ENCODE results near the gene ZFAND3.

The ZFAND3 gene

GRCh38 chr6:37800703-37801604, 18.6 kb upstream of the ZFAND3 start:
- Histone ChIP-seq H3K9me3 (ENCODE audit: control insufficient read depth, low read length) (no peaks in the 10 kb centered on the region), H3K4me1 (ENCODE audit: control insufficient read depth, insufficient read depth, low read length) (peaks cover 24% of the 10 kb centered on the region), H3K27me3 (replicated peaks; ENCODE audit: control insufficient read depth, insufficient read depth, low read length) (no peaks in the 10 kb centered on the region), H3K4me3 (ENCODE audit: low read length) (no peak overlapping the region), H3K36me3 (ENCODE audit: control insufficient read depth, insufficient read depth, low read length, severe bottlenecking) (no peaks in the 10 kb centered on the region), H3K9ac (ENCODE audit: low read length) (no peak overlapping the region)
- DNase-seq (ENCODE audit: low read depth), result no peak

GRCh38 chr6:37801605-37801940, 18.0 kb upstream of the ZFAND3 start:
- Histone ChIP-seq H3K4me3 (ENCODE audit: low read length) (no peak overlapping the region), H3K36me3 (ENCODE audit: control insufficient read depth, insufficient read depth, low read length, severe bottlenecking) (no peaks in the 10 kb centered on the region), H3K9me3 (ENCODE audit: control insufficient read depth, low read length) (no peaks in the 10 kb centered on the region), H3K27me3 (replicated peaks; ENCODE audit: control insufficient read depth, insufficient read depth, low read length) (no peaks in the 10 kb centered on the region), H3K4me1 (ENCODE audit: control insufficient read depth, insufficient read depth, low read length) (peaks cover 24% of the 10 kb centered on the region), H3K9ac (ENCODE audit: low read length) (no peak overlapping the region)
- no peak for DNase-seq (ENCODE audit: low read depth)

GRCh38 chr6:37802810-37803209, 16.7 kb upstream of the ZFAND3 start:
- Histone ChIP-seq H3K4me1 (ENCODE audit: control insufficient read depth, insufficient read depth, low read length) (peaks cover 24% of the 10 kb centered on the region), H3K9me3 (ENCODE audit: control insufficient read depth, low read length) (no peaks in the 10 kb centered on the region), H3K4me3 (ENCODE audit: low read length) (no peak overlapping the region), H3K9ac (ENCODE audit: low read length) (peak overlapping the region; percentile 31), H3K36me3 (ENCODE audit: control insufficient read depth, insufficient read depth, low read length, severe bottlenecking) (no peaks in the 10 kb centered on the region), H3K27me3 (replicated peaks; ENCODE audit: control insufficient read depth, insufficient read depth, low read length) (no peaks in the 10 kb centered on the region)
- DNase-seq (ENCODE audit: low read depth), result no peak

- H3K9me3 ChIP-seq (ENCODE audit: control insufficient read depth, low read length), result no peaks in the 10 kb centered on the region
- H3K4me3 ChIP-seq (ENCODE audit: low read length), result peak overlapping the region; percentile 43
- no peaks in the 10 kb centered on the region for H3K27me3 ChIP-seq (replicated peaks; ENCODE audit: control insufficient read depth, insufficient read depth, low read length)
- peak; percentile 54 for DNase-seq (ENCODE audit: low read depth)
- H3K9ac ChIP-seq (ENCODE audit: low read length), result no peak overlapping the region
- H3K4me1 ChIP-seq (ENCODE audit: control insufficient read depth, insufficient read depth, low read length), result peaks cover 31% of the 10 kb centered on the region
- no peaks in the 10 kb centered on the region for H3K36me3 ChIP-seq (ENCODE audit: control insufficient read depth, insufficient read depth, low read length, severe bottlenecking)
Measured at GRCh38 chr6:37804586-37804985, 14.9 kb upstream of the ZFAND3 start.

GRCh38 chr6:37806213-37806612, 13.3 kb upstream of the ZFAND3 start:
- H3K4me3 ChIP-seq (ENCODE audit: low read length), result no peak overlapping the region
- no peaks in the 10 kb centered on the region for H3K27me3 ChIP-seq (replicated peaks; ENCODE audit: control insufficient read depth, insufficient read depth, low read length)
- DNase-seq (ENCODE audit: low read depth), result no peak
- no peak overlapping the region for H3K9ac ChIP-seq (ENCODE audit: low read length)
- H3K36me3 ChIP-seq (ENCODE audit: control insufficient read depth, insufficient read depth, low read length, severe bottlenecking), result no peaks in the 10 kb centered on the region
- H3K9me3 ChIP-seq (ENCODE audit: control insufficient read depth, low read length), result no peaks in the 10 kb centered on the region
- H3K4me1 ChIP-seq (ENCODE audit: control insufficient read depth, insufficient read depth, low read length), result peaks cover 31% of the 10 kb centered on the region

DNA sequence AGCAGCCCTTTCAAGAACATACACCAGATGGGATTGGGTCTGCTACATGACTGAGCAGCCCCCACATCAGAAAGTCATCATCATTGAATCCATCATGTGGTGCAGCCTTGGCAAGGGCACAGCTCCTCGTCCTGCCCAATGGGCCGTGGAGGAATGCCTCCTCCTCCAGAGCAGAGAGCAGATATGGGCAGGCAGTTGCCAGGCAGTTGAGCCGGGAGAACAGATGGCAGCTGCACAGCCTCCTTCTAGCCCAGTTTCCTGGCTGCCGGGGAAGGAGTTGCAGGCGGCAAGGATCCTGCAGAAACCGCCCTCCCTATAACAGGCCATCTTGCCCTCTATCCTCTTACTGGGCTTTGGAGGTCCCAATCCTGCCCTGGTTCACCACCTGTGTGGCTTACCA, 11.9 kb upstream of the ZFAND3 start:
- Histone ChIP-seq H3K4me3 (ENCODE audit: low read length) (no peak overlapping the region), H3K9me3 (ENCODE audit: control insufficient read depth, low read length) (no peaks in the 10 kb centered on the region), H3K9ac (ENCODE audit: low read length) (no peak overlapping the region), H3K27me3 (replicated peaks; ENCODE audit: control insufficient read depth, insufficient read depth, low read length) (no peaks in the 10 kb centered on the region), H3K36me3 (ENCODE audit: control insufficient read depth, insufficient read depth, low read length, severe bottlenecking) (no peaks in the 10 kb centered on the region), H3K4me1 (ENCODE audit: control insufficient read depth, insufficient read depth, low read length) (peaks cover 28% of the 10 kb centered on the region)
- DNase-seq (ENCODE audit: low read depth), result no peak

- no peak for DNase-seq (ENCODE audit: low read depth)
- H3K9ac ChIP-seq (ENCODE audit: low read length), result no peak overlapping the region
- no peak overlapping the region for H3K4me3 ChIP-seq (ENCODE audit: low read length)
- peaks cover 16% of the 10 kb centered on the region for H3K4me1 ChIP-seq (ENCODE audit: control insufficient read depth, insufficient read depth, low read length)
- H3K27me3 ChIP-seq (replicated peaks; ENCODE audit: control insufficient read depth, insufficient read depth, low read length), result no peaks in the 10 kb centered on the region
- H3K36me3 ChIP-seq (ENCODE audit: control insufficient read depth, insufficient read depth, low read length, severe bottlenecking), result no peaks in the 10 kb centered on the region
- H3K9me3 ChIP-seq (ENCODE audit: control insufficient read depth, low read length), result no peaks in the 10 kb centered on the region
Measured at GRCh38 chr6:37809197-37809543, 10.4 kb upstream of the ZFAND3 start.

DNA sequence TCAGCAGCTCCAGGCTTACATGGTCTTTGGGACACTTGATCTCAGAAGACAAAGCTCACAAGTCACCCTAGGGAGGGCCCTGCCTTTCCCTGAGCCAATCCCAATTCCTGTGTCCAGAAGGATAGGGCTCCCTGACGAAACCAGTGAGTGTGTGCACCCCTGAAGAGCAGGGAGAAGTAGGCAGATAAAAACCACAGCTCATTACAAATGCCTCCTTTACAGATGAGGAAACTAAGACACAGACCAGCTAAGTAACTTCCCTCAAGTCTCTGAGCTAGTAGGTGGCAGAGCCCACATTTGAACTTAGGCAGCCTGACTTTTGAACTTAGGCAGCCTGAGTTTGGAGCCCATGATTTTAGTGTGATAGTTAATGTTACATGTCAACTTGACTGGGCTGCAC, 6.7 kb upstream of the ZFAND3 start:
- no peaks in the 10 kb centered on the region for H3K27me3 ChIP-seq (replicated peaks; ENCODE audit: control insufficient read depth, insufficient read depth, low read length)
- H3K36me3 ChIP-seq (ENCODE audit: control insufficient read depth, insufficient read depth, low read length, severe bottlenecking), result no peaks in the 10 kb centered on the region
- no peaks in the 10 kb centered on the region for H3K9me3 ChIP-seq (ENCODE audit: control insufficient read depth, low read length)
- H3K9ac ChIP-seq (ENCODE audit: low read length), result no peak overlapping the region
- H3K4me3 ChIP-seq (ENCODE audit: low read length), result no peak overlapping the region
- no peak for DNase-seq (ENCODE audit: low read depth)
- peaks cover 8% of the 10 kb centered on the region for H3K4me1 ChIP-seq (ENCODE audit: control insufficient read depth, insufficient read depth, low read length)

- no peaks in the 10 kb centered on the region for H3K36me3 ChIP-seq (ENCODE audit: control insufficient read depth, insufficient read depth, low read length, severe bottlenecking)
- H3K9ac ChIP-seq (ENCODE audit: low read length), result no peak overlapping the region
- DNase-seq (ENCODE audit: low read depth), result no peak
- peaks cover 8% of the 10 kb centered on the region for H3K4me1 ChIP-seq (ENCODE audit: control insufficient read depth, insufficient read depth, low read length)
- H3K27me3 ChIP-seq (replicated peaks; ENCODE audit: control insufficient read depth, insufficient read depth, low read length), result no peaks in the 10 kb centered on the region
- no peaks in the 10 kb centered on the region for H3K9me3 ChIP-seq (ENCODE audit: control insufficient read depth, low read length)
- no peak overlapping the region for H3K4me3 ChIP-seq (ENCODE audit: low read length)
Measured at GRCh38 chr6:37814374-37814773, 5.2 kb upstream of the ZFAND3 start.

- peak; percentile 47 for DNase-seq (ENCODE audit: low read depth)
- Histone ChIP-seq H3K9me3 (ENCODE audit: control insufficient read depth, low read length) (no peaks in the 10 kb centered on the region), H3K9ac (ENCODE audit: low read length) (no peak overlapping the region), H3K4me3 (ENCODE audit: low read length) (no peak overlapping the region), H3K4me1 (ENCODE audit: control insufficient read depth, insufficient read depth, low read length) (peaks cover 19% of the 10 kb centered on the region), H3K36me3 (ENCODE audit: control insufficient read depth, insufficient read depth, low read length, severe bottlenecking) (no peaks in the 10 kb centered on the region), H3K27me3 (replicated peaks; ENCODE audit: control insufficient read depth, insufficient read depth, low read length) (no peaks in the 10 kb centered on the region)
Measured at GRCh38 chr6:37816599-37817375, 2.7 kb upstream of the ZFAND3 start.

GRCh38 chr6:37818536-37819176, 871 bp upstream of the ZFAND3 start:
- no peaks in the 10 kb centered on the region for H3K27me3 ChIP-seq (replicated peaks; ENCODE audit: control insufficient read depth, insufficient read depth, low read length)
- peak overlapping the region; percentile 95 for H3K4me3 ChIP-seq (ENCODE audit: low read length)
- no peaks in the 10 kb centered on the region for H3K9me3 ChIP-seq (ENCODE audit: control insufficient read depth, low read length)
- peaks cover 35% of the 10 kb centered on the region for H3K4me1 ChIP-seq (ENCODE audit: control insufficient read depth, insufficient read depth, low read length)
- DNase-seq (ENCODE audit: low read depth), result peak; percentile 98
- H3K36me3 ChIP-seq (ENCODE audit: control insufficient read depth, insufficient read depth, low read length, severe bottlenecking), result no peaks in the 10 kb centered on the region
- H3K9ac ChIP-seq (ENCODE audit: low read length), result peak overlapping the region; percentile 98

Data from adipocyte (in vitro differentiated cells).